K562 (cell line): ENCODE data around the gene SCN1A. TPM values are rescaled to one million over a fixed set of nuclear protein-coding genes. Genes with fewer than 3 reads are reported as not detected.

ENCODE experiments used
- ATAC-seq: fragments of 200-7000 bp; cut with Tn5 transposase; 3 replicates; pipeline ENCODE4 v1.9.1; 2020; ENCODE audit warnings: moderate library complexity
- BruUV-seq: library from RNA; stranded (reverse); fragments of 400-500 nt; replicated peaks from 2 replicates; lab custom pipeline; 2021; lab: Mats Ljungman, UMichigan
- CTCF ChIA-PET: fragments of 300-600 bp; formaldehyde crosslinking; extraction: SDS; loops from one replicate; lab custom pipeline; 2021; ENCODE audit warnings: low intra/inter-chr PET ratio; lab: Yijun Ruan, JAX
- POLR2A ChIA-PET: fragments of 300-600, 350-650 bp; sonication (Branson Sonifier 250); formaldehyde crosslinking; extraction: SDS; loops from one replicate; lab custom pipeline; 2021; ENCODE audit warnings: antibody characterized with exemption, inconsistent platforms; lab: Yijun Ruan, JAX
- DNase-seq, 4 experiments: peaks; one replicate each; pipeline versions ENCODE4 v3.0.0 to v3.0.0-alpha.2; 2011 to 2018; ENCODE audit warnings: low spot score in 3 of 4, mixed read lengths in 3 of 4; ENCODE audit errors: extremely low read depth in 1 of 4
- FAIRE-seq: peaks from 2 replicates; lab custom pipeline; 2011; peaks lifted over from hg19 to GRCh38; lab: Jason Lieb, UNC
- H2AFZ ChIP-seq: 2 replicates; pipeline ENCODE4 v1.6.0; 2011; ENCODE audit warnings: low read depth, low read length, control low read depth, inconsistent platforms
- H3K27ac ChIP-seq: fragments of 200-600 bp; 3 replicates; pipeline ENCODE4 v1.8.0; 2011; ENCODE audit warnings: low read depth, mild to moderate bottlenecking, control low read depth, inconsistent platforms, low read length, moderate library complexity, mixed read lengths; ENCODE audit errors: extremely low read depth
- H3K27me3 ChIP-seq, 2 experiments: fragments of 300-600 bp in 1 of 2; 2 replicates in 1 of 2; 3 replicates in 1 of 2; pipeline versions ENCODE4 v1.6.0 to v1.8.0; 2011; ENCODE audit warnings: inconsistent platforms in 2 of 2, low read length in 2 of 2, mild to moderate bottlenecking in 1 of 2, mixed read lengths in 1 of 2, moderate library complexity in 1 of 2; ENCODE audit not compliant: control insufficient read depth in 2 of 2, insufficient read depth in 2 of 2
- H3K36me3 ChIP-seq: fragments of 300-600 bp; 3 replicates; pipeline ENCODE4 v1.8.0; 2011; ENCODE audit warnings: mild to moderate bottlenecking, low read length, inconsistent platforms; ENCODE audit not compliant: control insufficient read depth, insufficient read depth
- H3K4me1 ChIP-seq, 2 experiments: fragments of 200-600 bp in 1 of 2; replicated peaks in 1 of 2; 2 replicates in 1 of 2; 3 replicates in 1 of 2; pipeline versions ENCODE4 v1.5.1 to v1.8.0; 2011; ENCODE audit warnings: inconsistent platforms in 2 of 2, low read length in 2 of 2, mild to moderate bottlenecking in 1 of 2, mixed read lengths in 1 of 2, moderate library complexity in 1 of 2; ENCODE audit not compliant: control insufficient read depth in 2 of 2, insufficient read depth in 2 of 2
- H3K4me2 ChIP-seq: 2 replicates; pipeline ENCODE4 v1.6.1; 2011; ENCODE audit warnings: low read length, control low read depth, inconsistent platforms, mixed read lengths; ENCODE audit not compliant: insufficient read depth
- H3K4me3 ChIP-seq: fragments of 200-600 bp; sonication (generic), shearing (Covaris generic); 2 replicates; pipeline ENCODE4 v1.5.1; 2016; ENCODE audit warnings: control low read depth, inconsistent platforms
- H3K79me2 ChIP-seq: fragments of 200-600 bp; 3 replicates; pipeline ENCODE4 v1.8.0; 2011; ENCODE audit warnings: low read length, inconsistent platforms; ENCODE audit not compliant: control insufficient read depth, insufficient read depth
- H3K9ac ChIP-seq, 2 experiments: 2 replicates each; pipeline versions ENCODE4 v1.6.0 to v1.6.1; 2011; ENCODE audit warnings: low read depth in 2 of 2, low read length in 2 of 2, control low read depth in 1 of 2, inconsistent platforms in 1 of 2, mild to moderate bottlenecking in 1 of 2, mixed read lengths in 1 of 2; ENCODE audit not compliant: insufficient read depth in 1 of 2
- H3K9me1 ChIP-seq: one replicate; pipeline ENCODE4 v1.6.0; 2011; ENCODE audit warnings: inconsistent platforms, mild to moderate bottlenecking, low read length, moderate library complexity; ENCODE audit not compliant: control insufficient read depth, insufficient read depth
- H3K9me3 ChIP-seq: replicated peaks from 2 replicates; pipeline ENCODE4 v1.5.1; 2011; ENCODE audit warnings: low read depth, low read length, inconsistent platforms; ENCODE audit not compliant: control insufficient read depth, insufficient read depth
- H4K20me1 ChIP-seq: replicated peaks from 2 replicates; pipeline ENCODE4 v1.6.1; 2011; ENCODE audit warnings: low read length, inconsistent platforms, mixed read lengths; ENCODE audit not compliant: control insufficient read depth, insufficient read depth
- ATF4 ChIP-seq: fragments of 450-650 bp; formaldehyde crosslinking; IDR thresholded peaks from 2 replicates; pipeline ENCODE4 v1.4.0; 2022; ENCODE audit warnings: mild to moderate bottlenecking, moderate library complexity
- HMGN3 ChIP-seq: IDR thresholded peaks from 2 replicates; pipeline ENCODE4 v1.6.1; 2011; ENCODE audit warnings: borderline replicate concordance, low read depth, mild to moderate bottlenecking, mixed read lengths, low read length; ENCODE audit not compliant: insufficient read length; ENCODE audit errors: extremely low read depth
- KLF1 ChIP-seq: fragments of 450-650 bp; IDR thresholded peaks from 2 replicates; pipeline ENCODE4 v1.6.1; 2016; ENCODE audit warnings: missing genetic modification characterization, missing compliant biosample characterization
- NR2F6 ChIP-seq: fragments of 450-650 bp; formaldehyde crosslinking; IDR thresholded peaks from 2 replicates; pipeline ENCODE4 v1.4.0; 2020; ENCODE audit warnings: mild to moderate bottlenecking
- PHF20 ChIP-seq: fragments of 450-650 bp; IDR thresholded peaks from 2 replicates; pipeline ENCODE4 v1.6.1; 2018; ENCODE audit not compliant: partially characterized antibody
- POLR2AphosphoS2 ChIP-seq: IDR thresholded peaks from 2 replicates; pipeline ENCODE4 v1.6.1; 2012; ENCODE audit warnings: low read length, improper control_type of control experiment
- RAD51 ChIP-seq: fragments of 450-650 bp; IDR thresholded peaks from 2 replicates; pipeline ENCODE4 v1.7.1; 2016; ENCODE audit warnings: low read depth, mild to moderate bottlenecking, borderline replicate concordance
- RBM17 ChIP-seq: fragments of 200-400 bp; formaldehyde crosslinking; IDR thresholded peaks from 2 replicates; pipeline ENCODE4 v1.6.1; 2017; ENCODE audit warnings: low read depth, mild to moderate bottlenecking, low read length, borderline replicate concordance
- SAP30 ChIP-seq: fragments of 200-600 bp; sonication (generic); IDR thresholded peaks from 2 replicates; pipeline ENCODE4 v1.6.1; 2012; ENCODE audit warnings: borderline replicate concordance, low read depth, mild to moderate bottlenecking, moderate library complexity, low read length, control low read depth, inconsistent platforms; ENCODE audit not compliant: insufficient read depth, poor library complexity, severe bottlenecking
- SMARCB1 ChIP-seq: IDR thresholded peaks from 2 replicates; pipeline ENCODE4 v1.6.1; 2011; ENCODE audit warnings: improper control_type of control experiment, low read depth; ENCODE audit not compliant: insufficient read length
- ZBTB11 ChIP-seq, 3 experiments: fragments of 200-800 bp in 1 of 3; fragments of 250-450 bp in 1 of 3; fragments of 450-650 bp in 1 of 3; sonication (Bioruptor Pico) in 1 of 3; sonication (Bioruptor generic) in 1 of 3; formaldehyde crosslinking in 1 of 3; IDR thresholded peaks; 2 replicates each; pipeline versions ENCODE4 v1.6.1 to v1.8.0; 2016 to 2022; ENCODE audit warnings: mild to moderate bottlenecking in 2 of 3, missing genetic modification characterization in 2 of 3, missing compliant biosample characterization in 1 of 3, moderate library complexity in 1 of 3
- ZEB2 ChIP-seq: fragments of 450-650 bp; IDR thresholded peaks from 2 replicates; pipeline ENCODE4 v1.6.1; 2016
- ZNF280A ChIP-seq: fragments of 450-650 bp; IDR thresholded peaks from 2 replicates; pipeline ENCODE4 v1.6.1; 2018; ENCODE audit warnings: mild to moderate bottlenecking, low read depth; ENCODE audit not compliant: partially characterized antibody
- WGBS: fragments of 100-300 bp; shearing (Covaris generic); methylation state at CpG from one replicate; pipeline ENCODE4 v1.1.6; 2016; ENCODE audit warnings: low coverage, mixed read lengths; ENCODE audit not compliant: insufficient coverage; ENCODE audit errors: missing lambda C conversion rate; 5-methylcytosine and 5-hydroxymethylcytosine counted together
- in situ Hi-C: fragments of 300-500 bp; cut with MboI; formaldehyde crosslinking; loops from 4 replicates; pipeline ENCODE4 v1.15.0; 2018; ENCODE audit warnings: inconsistent platforms, mixed read lengths
- intact Hi-C: fragments of 100-400 bp; cut with micrococcal nuclease; formaldehyde crosslinking; loops from 2 replicates; pipeline ENCODE4 v1.14.2; 2022
- polyA plus RNA-seq, 8 experiments: library from polyadenylated mRNA; depleted of rRNA in 4 of 8; stranded (reverse) in 5 of 8; unstranded in 3 of 8; fragments of >200 nt; fragmentation: Nextera tagmentation in 2 of 8; fragmentation: Illumina TruSeq in 1 of 8; extraction: Ambion mirVana in 2 of 8; extraction: Trizol in 1 of 8; gene quantifications; 2 replicates each; pipeline versions ENCODE4 v1.2.1 to v1.2.3, GENCODE V29; 2011 to 2014; ENCODE audit warnings: inconsistent platforms in 1 of 8, missing spikeins in 1 of 8
- total RNA-seq, 7 experiments: library from RNA; depleted of rRNA in 6 of 7; stranded (reverse); fragments of >200 nt in 6 of 7; fragmentation: Illumina TruSeq in 2 of 7; extraction: Trizol in 2 of 7; gene quantifications; 2 replicates each; pipeline versions ENCODE4 v1.2.1 to v1.2.3, GENCODE V29; 2011 to 2021; ENCODE audit warnings: low replicate concordance in 1 of 7

SCN1A gene
- total and polyA plus RNA-seq, 9 of the 15 experiments (the other 6 are each of a cell fraction or from before 2014, with no cell fraction given): not detected

GRCh38 chr2:165958313-165958960 is 169.4 kb downstream of the SCN1A start:
- in situ Hi-C loops (no loop called here), intact Hi-C loops (loop anchor here (10.0 kb wide), 1 partner anchor 466 kb away; no protein-coding TSS in a partner anchor)
- DNase-seq: no peak
- Histone ChIP-seq H4K20me1 (no peaks in the 10 kb centered on the region), H3K9me3 (no peaks in the 10 kb centered on the region), H3K79me2 (peaks cover 1% of the 10 kb centered on the region; the same call in 1 of the 3 replicates), H3K4me2 (no peak overlapping the region), H3K27ac (no peak overlapping the region), H3K36me3 (no peaks in the 10 kb centered on the region), H3K9me1 (no peaks in the 10 kb centered on the region), H3K9ac (no peak overlapping the region), H3K27me3 (no peaks in the 10 kb centered on the region), H2AFZ (no peak overlapping the region), H3K4me3 (no peak overlapping the region), H3K4me1 (peaks cover 0 to 8% of the 10 kb centered on the region in 2 experiments; a peak in 3 of 5 replicates)
- WGBS: 2% methylated on average over 3 of the region's 3 CpGs
- BruUV-seq: no TSS peak
- ChIA-PET POLR2A (no interaction called here), CTCF (no interaction called here)
- no peak for TF ChIP-seq HMGN3
- TF ChIP-seq ZNF280A: no peak
- no peak for TF ChIP-seq SMARCB1
- TF ChIP-seq RAD51: no peak
- TF ChIP-seq KLF1 (tag): no peak
- no peak for TF ChIP-seq RBM17
- TF ChIP-seq ATF4: no peak
- TF ChIP-seq ZBTB11 (CRISPR knock-in tag; IDR thresholded peaks at IDR 0.05): no peak
- TF ChIP-seq NR2F6 (CRISPR knock-in tag): no peak
- TF ChIP-seq PHF20: no peak
- no peak for TF ChIP-seq POLR2AphosphoS2
- no peak for TF ChIP-seq SAP30
- TF ChIP-seq ZEB2: no peak
- no peak for FAIRE-seq
- ATAC-seq: no peak
